Fibroblast of lung (primary cell): ENCODE measurements around the gene SWT1.

Experiments
- CTCF ChIP-seq, 2 donors: IDR thresholded peaks in 1 of 2; conservative IDR thresholded peaks in 1 of 2; 1 replicate in 1 of 2; 2 replicates in 1 of 2; pipeline ENCODE4 v1.5.1; 2011 to 2012; ENCODE audit warnings: low read length in 2 of 2, control low read depth in 1 of 2, inconsistent platforms in 1 of 2, low read depth in 1 of 2, mild to moderate bottlenecking in 1 of 2
- EZH2 ChIP-seq: IDR thresholded peaks from 2 replicates; pipeline ENCODE4 v1.5.1; 2012; ENCODE audit warnings: low read length, control low read depth, mild to moderate bottlenecking; ENCODE audit errors: missing control alignments

- TF ChIP-seq CTCF (conservative IDR thresholded peaks at IDR 0.05 in 1 of 2, IDR thresholded peaks at IDR 0.05 in 1 of 2; ENCODE audit: low read depth in 1 of 2, low read length in 2 of 2) (no peak), EZH2 (no peak)
These were observed 131.5 kb downstream of the SWT1 start for GRCh38 chr1:185288435-185288834.
